RWPE2 (cell line): Measurements from ENCODE around the gene CDCA5.

Experiments used
- ATAC-seq: fragments of 200-7000 bp; cut with Tn5 transposase; 3 replicates; pipeline ENCODE4 v1.9.1; 2021; ENCODE audit warnings: low read depth
- DNase-seq: peaks from one replicate; pipeline ENCODE4 v3.0.0-alpha.2; 2020; ENCODE audit warnings: low spot score
- H3K27ac ChIP-seq: fragments of 450-650 bp; 2 replicates; pipeline ENCODE4 v1.5.1; 2017; ENCODE audit warnings: mild to moderate bottlenecking; ENCODE audit not compliant: poor library complexity, severe bottlenecking
- H3K27me3 ChIP-seq: fragments of 250-450 bp; sonication (Bioruptor Pico); 2 replicates; pipeline ENCODE4 v1.5.1; 2021; ENCODE audit warnings: mild to moderate bottlenecking, moderate library complexity; ENCODE audit not compliant: insufficient read depth, poor library complexity, severe bottlenecking
- H3K36me3 ChIP-seq: fragments of 250-450 bp; sonication (Bioruptor Pico); 2 replicates; pipeline ENCODE4 v1.5.1; 2020; ENCODE audit warnings: low read depth, mild to moderate bottlenecking, moderate library complexity
- H3K4me1 ChIP-seq: fragments of 250-450 bp; sonication (Bioruptor Pico); 2 replicates; pipeline ENCODE4 v1.5.1; 2021; ENCODE audit warnings: mild to moderate bottlenecking, moderate library complexity; ENCODE audit not compliant: insufficient read depth, poor library complexity, severe bottlenecking
- H3K4me3 ChIP-seq: fragments of 250-450 bp; sonication (Bioruptor Pico); 2 replicates; pipeline ENCODE4 v1.5.1; 2021; ENCODE audit warnings: mild to moderate bottlenecking, moderate library complexity; ENCODE audit not compliant: severe bottlenecking
- H3K9me3 ChIP-seq: fragments of 250-450 bp; sonication (Bioruptor Pico); 2 replicates; pipeline ENCODE4 v1.5.1; 2021; ENCODE audit warnings: mild to moderate bottlenecking, moderate library complexity; ENCODE audit not compliant: severe bottlenecking
- TF ChIP-seq, protein P1 (sequence below): fragments of 450-650 bp; IDR thresholded peaks from one replicate; pipeline ENCODE4 v1.5.1; 2017; ENCODE audit warnings: mild to moderate bottlenecking, moderate library complexity; ENCODE audit not compliant: poor library complexity, severe bottlenecking

The CDCA5 gene

DNA sequence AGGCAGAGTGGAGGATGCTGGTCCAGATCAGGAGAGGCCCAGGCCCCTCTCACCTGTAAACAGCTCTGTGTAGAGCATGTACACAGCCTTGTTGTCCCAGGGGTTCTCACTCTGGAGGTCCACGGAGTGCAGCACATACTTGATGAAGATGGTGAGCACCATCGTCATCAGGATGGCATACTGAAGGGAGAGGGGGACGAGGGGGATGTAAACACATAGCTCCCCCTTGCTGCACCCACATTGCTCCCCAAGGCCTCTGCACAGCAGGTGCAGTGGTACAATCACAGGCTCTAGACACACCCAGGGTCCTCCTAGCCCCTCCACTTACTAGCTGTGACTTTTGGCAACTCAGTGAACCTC lies 47.6 kb upstream of the CDCA5 start:
- H3K27ac ChIP-seq, result no peak overlapping the region
- no peak overlapping the region for H3K4me3 ChIP-seq
- DNase-seq (no peak), ATAC-seq (no peak)
- TF ChIP-seq, protein P1, sequence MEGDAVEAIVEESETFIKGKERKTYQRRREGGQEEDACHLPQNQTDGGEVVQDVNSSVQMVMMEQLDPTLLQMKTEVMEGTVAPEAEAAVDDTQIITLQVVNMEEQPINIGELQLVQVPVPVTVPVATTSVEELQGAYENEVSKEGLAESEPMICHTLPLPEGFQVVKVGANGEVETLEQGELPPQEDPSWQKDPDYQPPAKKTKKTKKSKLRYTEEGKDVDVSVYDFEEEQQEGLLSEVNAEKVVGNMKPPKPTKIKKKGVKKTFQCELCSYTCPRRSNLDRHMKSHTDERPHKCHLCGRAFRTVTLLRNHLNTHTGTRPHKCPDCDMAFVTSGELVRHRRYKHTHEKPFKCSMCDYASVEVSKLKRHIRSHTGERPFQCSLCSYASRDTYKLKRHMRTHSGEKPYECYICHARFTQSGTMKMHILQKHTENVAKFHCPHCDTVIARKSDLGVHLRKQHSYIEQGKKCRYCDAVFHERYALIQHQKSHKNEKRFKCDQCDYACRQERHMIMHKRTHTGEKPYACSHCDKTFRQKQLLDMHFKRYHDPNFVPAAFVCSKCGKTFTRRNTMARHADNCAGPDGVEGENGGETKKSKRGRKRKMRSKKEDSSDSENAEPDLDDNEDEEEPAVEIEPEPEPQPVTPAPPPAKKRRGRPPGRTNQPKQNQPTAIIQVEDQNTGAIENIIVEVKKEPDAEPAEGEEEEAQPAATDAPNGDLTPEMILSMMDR, result no peak
- peaks cover 3% of the 10 kb centered on the region for H3K4me1 ChIP-seq
- H3K9me3 ChIP-seq, result no peaks in the 10 kb centered on the region
- H3K27me3 ChIP-seq, result no peaks in the 10 kb centered on the region
- H3K36me3 ChIP-seq, result peaks cover 59% of the 10 kb centered on the region

DNA sequence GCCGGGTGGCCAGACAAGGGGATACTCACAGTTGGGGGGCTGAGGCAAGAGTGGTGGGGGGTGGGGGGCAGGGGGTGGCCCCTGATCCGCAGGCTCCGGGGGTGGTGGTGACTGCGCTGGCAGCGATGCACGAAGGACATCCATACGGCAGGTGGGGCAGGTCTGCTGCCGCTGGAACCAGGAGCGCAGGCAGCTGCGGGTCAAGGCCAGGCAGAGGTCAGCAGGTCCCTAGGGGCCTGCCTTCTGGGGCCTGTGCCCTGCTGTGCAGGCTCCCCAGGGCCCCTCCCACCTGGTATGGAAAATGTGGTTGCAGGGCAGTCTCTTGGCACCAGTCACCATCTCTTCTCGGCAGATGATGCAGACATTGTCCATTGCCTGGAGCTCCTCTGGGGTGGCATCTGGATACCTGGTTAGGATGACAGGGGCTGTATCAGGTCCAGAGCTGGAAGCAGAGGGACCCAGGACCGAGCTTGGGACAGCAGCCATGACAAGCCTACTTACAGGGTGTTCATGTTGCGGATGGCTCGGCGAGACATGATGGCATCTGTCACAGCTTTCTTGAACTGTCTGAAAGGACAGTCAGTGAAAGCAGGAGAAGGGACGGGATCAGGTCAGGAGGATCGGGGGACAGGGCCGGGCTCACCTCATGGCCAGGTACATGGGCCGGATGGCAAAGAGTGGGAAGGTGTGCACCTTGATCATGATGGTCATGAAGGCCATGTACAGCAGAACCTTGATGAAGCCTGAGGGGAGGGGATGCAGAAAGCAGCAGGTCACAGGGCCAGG lies 47.0 kb upstream of the CDCA5 start:
- TF ChIP-seq, protein P1, result no peak
- Histone ChIP-seq H3K27me3 (no peaks in the 10 kb centered on the region), H3K4me3 (no peak overlapping the region), H3K9me3 (no peaks in the 10 kb centered on the region), H3K27ac (no peak overlapping the region), H3K4me1 (peaks cover 3% of the 10 kb centered on the region), H3K36me3 (peaks cover 65% of the 10 kb centered on the region)
- ATAC-seq, result no peak
- DNase-seq, result no peak

- TF ChIP-seq, protein P1, result no peak
- DNase-seq (no peak), ATAC-seq (no peak)
- Histone ChIP-seq H3K27me3 (no peaks in the 10 kb centered on the region), H3K4me3 (no peak overlapping the region), H3K4me1 (no peaks in the 10 kb centered on the region), H3K27ac (no peak overlapping the region), H3K36me3 (peaks cover 73% of the 10 kb centered on the region), H3K9me3 (no peaks in the 10 kb centered on the region)
These were observed 46.0 kb upstream of the CDCA5 start for GRCh38 chr11:65129649-65130441.

DNA sequence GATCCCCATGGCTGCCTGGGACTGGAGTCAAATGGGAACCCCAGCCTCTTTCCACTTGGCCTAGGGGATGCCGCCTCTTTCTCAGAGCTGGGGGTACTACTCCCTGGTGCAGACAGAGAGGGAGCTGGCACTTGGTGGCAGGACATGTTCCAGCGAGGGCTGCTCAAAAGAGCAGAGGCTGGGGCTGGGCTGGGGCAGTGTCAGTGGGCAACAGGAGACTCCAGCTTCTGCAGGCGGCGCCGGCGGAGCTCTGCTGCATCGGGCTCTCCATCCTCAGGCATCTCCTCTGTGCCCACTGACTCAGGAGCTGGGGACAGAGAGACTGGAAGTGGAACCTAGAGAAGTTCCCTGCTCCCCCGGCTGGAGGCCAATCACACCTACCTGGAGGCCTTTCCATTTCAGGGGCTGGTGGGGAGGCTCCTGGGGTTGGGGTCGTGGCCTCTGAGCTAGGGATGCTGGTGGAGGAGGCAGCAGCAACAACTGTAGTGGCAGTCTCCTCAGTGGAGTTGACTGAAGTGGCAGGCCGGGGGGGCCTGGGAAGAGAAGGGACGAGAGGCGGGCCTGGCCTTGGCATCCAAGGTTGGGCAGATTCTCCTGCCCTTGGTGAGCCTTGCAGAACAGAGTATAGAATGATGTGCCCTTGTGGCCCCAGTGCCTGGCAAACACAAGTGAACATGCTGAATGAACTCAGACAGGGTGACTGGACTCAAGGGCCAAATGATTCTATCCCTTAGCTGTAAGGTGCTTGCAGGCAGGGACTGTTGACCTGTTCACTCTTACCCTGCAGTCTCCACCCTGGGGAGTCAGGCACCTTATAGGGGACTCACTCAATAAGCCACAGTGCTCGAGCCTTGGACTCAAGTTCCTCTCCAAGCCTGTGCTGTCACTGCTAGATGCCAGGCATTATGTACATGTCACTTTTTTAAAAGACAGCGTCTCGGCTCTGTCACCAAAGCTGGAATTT lies 44.6 kb upstream of the CDCA5 start:
- H3K27me3 ChIP-seq, result no peaks in the 10 kb centered on the region
- DNase-seq (no peak), ATAC-seq (no peak; the same call in 2 of the 3 replicates)
- TF ChIP-seq, protein P1, result no peak
- H3K4me1 ChIP-seq, result peaks cover 1% of the 10 kb centered on the region
- H3K4me3 ChIP-seq, result no peak overlapping the region
- H3K27ac ChIP-seq, result no peak overlapping the region
- H3K36me3 ChIP-seq, result peaks cover 87% of the 10 kb centered on the region
- no peaks in the 10 kb centered on the region for H3K9me3 ChIP-seq
